HG03159 (cell line): Measurements from ENCODE around the gene RPS8.
A peak's percentile ranks its signal among the peaks of the same experiment; 100 is the strongest.
"Not testable (repeated sequence)": the region's sequence is repeated elsewhere in the genome, so short reads cannot be mapped to it uniquely, and the experiment has no call there.

Experiments
- ATAC-seq: cut with Tn5 transposase; IDR thresholded peaks from one replicate; pipeline ENCODE4 v1.9.1; 2021; ENCODE audit warnings: mild to moderate bottlenecking, moderate library complexity; ENCODE audit not compliant: unreplicated experiment

The RPS8 gene

DNA sequence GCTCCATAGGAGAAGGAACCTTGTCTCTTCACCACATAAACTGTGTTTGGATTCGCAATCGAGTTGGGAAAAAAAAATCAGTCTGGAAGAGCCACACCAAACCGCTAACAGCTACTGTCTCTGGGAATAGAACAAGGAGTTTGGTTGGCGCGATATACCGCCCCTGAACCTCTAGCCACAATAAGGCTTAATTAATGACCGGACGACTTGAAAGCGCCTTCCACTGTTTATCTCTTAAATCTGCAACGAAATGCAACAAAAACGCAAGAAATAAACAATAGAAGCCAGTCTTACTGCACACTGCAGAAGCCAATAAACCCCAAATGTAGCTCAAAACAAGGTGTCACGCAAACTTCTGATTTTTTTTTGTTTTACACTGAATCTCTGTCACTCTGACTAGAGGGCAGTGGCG, 43.9 kb downstream of the RPS8 start:
- ATAC-seq = no peak

DNA sequence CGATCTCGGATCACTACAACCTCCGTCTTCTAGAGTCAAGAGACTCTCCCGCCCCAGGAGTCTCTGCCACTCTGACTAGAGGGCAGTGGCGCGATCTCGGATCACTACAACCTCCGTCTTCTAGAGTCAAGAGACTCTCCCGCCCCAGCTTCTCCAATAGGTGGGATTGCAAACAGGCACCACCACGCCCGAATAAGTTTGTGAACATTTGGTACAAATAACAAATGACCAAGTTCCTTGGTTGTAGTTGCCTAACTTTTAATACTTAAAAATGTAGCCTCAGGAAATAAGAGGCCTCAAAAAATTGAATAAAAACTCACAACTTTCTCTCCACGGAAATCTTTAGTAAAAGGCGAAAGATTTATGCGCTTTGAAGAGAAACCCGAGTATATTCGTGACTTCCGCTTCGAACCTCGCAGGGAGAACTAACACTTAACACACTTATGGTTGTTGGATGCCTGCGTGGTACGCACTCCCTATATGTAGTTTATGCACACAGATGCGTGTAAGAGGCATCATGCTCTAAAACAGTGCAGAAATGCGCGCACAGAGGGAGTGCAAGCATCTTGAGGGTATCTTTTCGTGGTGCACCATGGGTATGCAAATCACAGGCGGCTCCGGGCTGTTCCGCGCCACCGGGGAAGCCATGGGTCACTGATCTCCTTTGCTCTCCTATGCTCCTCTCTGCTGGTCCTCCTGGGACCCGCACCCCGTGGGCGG, 44.4 kb downstream of the RPS8 start:
- ATAC-seq = peak; percentile 77

DNA sequence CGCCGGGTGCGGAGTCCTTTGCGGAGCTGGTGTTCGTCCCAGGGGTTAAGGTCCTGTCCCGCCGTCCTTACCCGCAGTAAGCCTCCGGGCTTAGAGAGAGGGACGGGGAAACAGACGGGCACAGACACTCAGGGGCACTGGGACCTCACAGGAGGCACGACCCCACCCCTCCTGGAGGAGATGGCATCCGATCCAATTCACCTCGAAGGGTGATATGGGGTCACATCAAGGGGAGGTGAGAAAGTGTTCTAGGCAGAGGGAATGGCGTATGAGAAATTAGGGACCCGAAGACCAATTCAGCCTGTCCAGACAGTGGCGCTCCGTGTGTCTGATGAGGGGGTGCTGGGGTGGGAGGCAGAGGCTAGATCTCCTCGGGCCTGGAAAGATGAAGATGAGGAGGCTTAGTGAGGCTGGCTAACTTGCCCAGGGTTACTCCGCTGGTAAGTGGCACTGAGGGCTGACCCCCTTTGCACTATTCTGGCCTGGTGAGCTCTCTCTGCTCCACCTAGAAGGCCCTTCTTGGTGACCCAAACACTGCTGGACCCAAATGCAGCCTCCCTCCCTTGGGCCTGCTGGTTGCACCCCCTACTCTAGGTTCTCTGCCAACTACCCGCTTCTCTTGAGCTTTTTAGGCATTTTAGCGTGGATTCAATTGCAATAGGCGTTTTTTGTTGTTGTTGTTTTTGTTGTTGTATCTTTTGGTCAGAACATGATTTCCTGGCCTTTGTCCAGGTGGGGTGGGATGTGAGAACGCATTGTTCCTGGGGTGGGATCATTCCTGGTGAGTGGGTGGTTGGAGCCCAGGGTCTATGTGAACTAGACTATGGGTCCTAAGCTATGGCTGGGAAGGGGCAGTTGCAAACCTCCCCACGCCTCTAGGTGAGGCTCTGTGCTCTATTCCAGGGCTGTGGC, 45.2 kb downstream of the RPS8 start:
- ATAC-seq = no peak

DNA sequence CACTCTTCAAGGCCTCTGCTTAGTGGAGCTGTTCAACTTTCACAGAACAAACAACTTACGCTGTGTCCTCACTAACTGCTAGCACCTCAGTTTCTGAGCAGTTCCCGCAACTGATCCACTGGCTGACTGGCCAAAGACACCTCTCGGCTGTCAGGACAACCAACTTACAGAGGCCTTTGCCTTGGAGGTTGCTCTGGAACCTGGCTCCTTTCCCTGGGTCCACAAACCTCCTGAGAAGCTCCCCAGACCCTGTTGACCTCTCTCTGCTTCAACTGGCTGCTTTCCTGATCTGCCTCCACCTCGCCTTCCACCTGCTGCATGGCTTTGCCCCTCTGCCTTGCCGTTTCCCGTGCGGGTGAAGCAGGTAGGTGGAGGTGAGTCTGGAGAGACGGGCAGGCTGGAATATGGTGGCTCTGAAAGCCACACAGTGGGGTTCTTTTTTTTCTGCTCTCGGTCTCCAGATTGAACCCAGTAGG, 45.9 kb downstream of the RPS8 start:
- ATAC-seq = no peak

DNA sequence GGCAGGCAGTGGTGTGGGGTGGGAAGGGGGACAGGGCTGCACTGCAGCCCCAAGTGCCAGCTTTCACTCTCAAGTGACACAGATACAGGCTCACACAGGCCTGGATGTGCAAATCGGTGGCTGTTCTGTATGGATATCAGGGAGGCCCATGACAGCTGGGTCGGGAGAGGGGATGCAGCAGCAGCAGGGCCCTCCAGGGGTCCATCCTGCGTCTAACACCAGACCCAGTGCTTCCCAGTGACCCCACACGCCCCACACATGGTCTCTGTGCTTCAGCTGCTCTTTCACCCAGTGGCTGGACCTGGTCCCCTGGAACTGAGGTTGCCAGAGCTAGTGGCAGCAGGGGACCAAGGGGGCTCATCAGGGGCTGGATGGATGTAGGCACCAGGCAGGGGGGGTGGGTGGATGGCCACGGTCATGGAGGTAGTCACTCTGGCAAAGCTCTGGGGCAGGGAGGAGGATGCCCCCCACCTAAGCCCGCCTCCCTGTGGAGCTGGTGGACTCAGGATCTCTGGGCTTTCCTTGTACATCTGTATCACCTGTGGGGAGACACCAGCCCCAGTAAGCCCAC, 46.9 kb downstream of the RPS8 start:
- ATAC-seq = no peak

DNA sequence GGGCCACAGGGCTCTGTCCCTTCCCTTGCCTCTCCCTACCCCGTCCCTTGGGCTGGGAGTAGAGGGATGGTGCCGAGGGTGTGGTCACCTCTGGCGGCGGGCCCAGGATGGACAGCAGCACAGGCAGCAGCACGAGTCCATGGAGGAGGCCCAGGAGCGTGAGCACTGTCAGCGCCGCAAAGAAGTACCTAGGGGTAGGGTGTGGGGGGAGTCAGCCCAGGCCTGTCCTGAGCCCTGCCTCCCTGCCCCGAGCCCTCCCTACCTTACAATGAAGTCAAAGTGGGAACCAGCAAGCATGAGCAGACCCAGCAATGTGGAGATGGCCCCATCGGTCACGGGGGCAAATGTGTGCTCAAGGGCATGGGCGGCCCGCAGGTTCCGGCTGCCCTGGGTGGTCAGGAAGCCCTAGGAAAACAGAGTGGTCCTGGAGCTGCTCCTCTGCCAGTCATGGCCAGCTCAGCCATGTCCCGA, 47.7 kb downstream of the RPS8 start:
- ATAC-seq = no peak

DNA sequence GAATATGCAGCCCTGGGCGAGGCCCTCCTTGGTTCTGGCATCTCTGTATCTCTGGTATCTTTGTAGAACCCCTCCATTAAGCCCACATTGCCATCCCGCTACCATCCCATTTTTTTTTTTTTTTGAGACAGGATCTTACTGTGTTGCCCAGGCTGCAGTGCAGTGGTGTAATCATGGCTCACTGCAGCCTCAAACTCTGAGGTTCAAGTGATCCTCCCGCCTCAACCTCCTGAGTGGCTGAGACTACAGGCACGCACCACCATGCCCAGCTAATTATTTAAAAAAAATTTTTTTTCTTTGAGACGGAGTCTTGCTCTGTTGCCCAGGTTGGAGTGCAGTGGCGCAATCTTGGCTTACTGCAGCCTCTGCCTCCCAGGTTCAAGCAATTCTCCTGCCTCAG, 49.1 kb downstream of the RPS8 start:
- ATAC-seq = not testable (repeated sequence)

DNA sequence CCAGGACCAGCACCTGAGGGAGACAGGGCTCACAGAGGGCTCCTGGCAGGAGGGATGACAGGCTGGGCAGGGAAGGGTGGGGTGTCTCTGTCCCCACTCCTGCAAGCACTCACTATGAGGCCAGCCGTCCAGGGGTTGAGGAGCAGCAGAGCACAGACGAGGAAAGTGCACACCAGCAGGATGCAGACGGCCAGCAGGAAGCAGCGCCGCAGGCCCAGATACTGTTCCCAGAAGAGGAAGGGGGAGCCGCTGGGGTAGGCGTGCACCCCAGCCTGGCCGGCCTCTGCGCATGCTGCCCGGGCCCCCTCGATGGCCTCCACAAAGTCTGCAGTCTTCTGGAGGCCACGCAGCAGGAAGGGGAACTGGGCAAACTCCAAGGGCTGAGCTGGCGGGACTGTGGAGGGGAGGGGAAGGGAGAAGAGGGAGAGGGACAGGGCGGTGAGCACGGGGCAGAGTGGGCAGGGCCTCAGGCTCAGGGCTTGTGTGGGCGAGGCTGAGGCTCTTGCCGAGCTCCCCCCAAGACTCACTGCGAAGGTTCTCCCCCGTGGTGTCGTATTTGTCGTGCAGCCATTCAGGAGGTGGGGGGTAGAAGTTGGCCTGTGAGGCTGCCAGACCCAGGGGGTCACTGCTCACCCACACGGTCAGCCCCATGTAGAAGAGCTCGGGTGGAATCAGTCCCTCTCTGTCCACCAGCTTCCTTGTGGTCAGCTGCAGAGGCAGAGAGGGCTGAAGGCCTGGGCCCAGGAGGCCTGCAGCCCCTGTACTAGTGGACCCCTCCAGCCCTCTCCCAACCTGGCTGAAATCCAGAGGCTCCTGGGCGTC, 51.2 kb downstream of the RPS8 start:
- ATAC-seq = no peak

DNA sequence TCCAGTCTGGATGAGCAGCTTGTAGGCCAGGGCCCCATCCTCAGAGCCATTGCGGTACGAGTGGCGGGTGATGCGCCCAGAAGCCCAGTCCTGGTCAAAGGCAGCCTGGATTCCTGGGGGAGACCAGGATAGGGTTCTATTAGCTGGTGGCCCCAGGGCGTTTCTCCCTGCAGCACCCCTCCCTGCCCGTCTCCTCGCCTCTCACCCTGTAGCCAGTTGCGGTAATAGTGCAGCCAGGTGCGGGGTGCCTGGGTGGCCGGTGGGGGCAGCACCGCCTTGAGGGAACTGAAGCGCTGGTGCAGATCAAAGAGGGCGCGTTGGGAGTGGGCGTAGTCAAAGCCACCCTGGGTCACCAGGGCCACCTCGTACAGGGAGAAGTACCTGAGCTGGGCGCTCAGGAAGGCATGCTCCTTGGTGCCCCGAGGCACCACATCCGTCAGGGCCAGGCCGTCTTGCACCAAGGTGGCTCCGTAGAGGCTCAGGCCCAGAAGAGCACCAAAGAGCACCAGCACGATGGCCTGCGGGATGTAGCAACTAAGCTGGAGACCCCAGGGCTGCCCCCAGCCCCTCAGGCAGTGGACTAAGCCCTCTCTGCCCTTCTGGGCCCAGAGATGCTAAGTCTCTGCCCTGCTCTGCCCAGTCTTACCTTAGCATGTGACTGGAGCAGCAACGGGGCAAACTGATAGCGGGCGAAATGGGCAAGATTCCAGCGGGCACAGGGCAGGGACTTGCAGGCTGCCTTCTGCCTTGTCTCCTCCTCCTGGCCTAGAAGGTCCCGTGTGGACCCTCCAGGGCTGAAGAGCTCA, 52.1 kb downstream of the RPS8 start:
- ATAC-seq = no peak

DNA sequence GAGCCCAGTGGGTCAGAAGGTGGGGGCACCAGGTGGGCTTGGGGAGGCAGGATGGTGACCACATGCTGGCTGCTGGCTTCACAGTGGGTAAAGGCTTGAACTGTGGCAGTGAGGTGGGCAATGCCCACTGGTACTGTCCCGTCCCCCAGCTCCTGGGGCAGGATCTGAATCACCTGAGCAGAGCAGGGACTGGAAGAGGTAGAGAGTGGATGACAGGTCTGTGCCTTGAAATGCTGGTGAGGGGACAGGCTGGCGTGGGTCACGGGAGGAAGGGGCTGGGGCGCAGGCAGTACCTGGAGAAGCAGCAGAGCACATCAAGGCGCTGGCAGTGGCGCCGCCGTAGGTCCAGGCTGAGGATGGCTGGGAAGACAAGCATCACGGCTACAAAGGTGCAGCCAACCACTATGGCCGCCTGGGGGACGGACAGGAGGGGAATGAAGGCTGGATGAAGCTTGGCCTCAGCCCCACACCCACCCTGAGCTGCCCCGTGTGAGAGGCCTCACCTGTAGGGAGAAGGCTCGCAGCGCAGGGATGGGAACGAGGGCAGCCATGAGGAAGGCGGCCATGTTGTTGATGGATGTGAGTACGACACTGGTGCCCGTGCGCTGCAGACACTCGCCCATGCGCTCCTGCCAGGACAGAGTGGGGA, 52.8 kb downstream of the RPS8 start:
- no peak for ATAC-seq
